Activated naive CD4-positive, alpha-beta T cell treated with anti-CD3 and anti-CD28 coated beads, Interleukin-2, amount 50 U/mL, for 16 hours (primary cell): Measurements from ENCODE around the gene ZNF493.

Source experiments
- DNase-seq: peaks from one replicate; pipeline ENCODE4 v3.0.0-alpha.2; 2020

The ZNF493 gene

GRCh38 chr19:21463449-21464105 lies 66.6 kb downstream of the ZNF493 start:
- peak; percentile 42 for DNase-seq

GRCh38 chr19:21466627-21467026 lies 69.7 kb downstream of the ZNF493 start:
- no peak for DNase-seq

GRCh38 chr19:21468791-21469190 lies 71.9 kb downstream of the ZNF493 start:
- DNase-seq, result no peak

GRCh38 chr19:21472507-21472906 lies 75.6 kb downstream of the ZNF493 start:
- DNase-seq, result no peak

- peak; percentile 73 for DNase-seq
Observed at GRCh38 chr19:21474671-21475181, 77.8 kb downstream of the ZNF493 start.
